ENCODE measurements around the gene ANXA1. TPM values are rescaled to one million over a fixed set of nuclear protein-coding genes. Genes with fewer than 3 reads are reported as not detected.

ANXA1 gene
- total RNA-seq, 6 experiments from 2014 or later = 3.2 to 16.8 (median 12.5) TPM

DNA sequence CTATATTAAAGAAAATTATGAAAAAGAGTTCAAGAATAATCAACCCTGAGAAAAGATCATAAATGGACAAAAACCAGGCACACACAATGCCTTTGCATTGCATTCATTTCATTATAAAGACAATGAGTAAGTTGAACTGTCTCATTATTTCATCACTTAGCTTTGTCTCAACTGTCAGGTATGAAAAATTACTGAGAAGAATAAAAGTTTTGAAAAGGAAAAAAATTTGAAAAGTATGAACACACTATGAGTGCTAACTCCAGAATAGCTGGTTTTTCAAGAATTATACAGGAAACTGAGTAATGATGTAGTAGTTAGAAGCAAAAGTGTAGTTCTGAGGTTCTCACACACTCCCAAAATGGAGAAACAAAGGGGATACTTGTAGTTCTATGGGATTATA, 16.3 kb upstream of the ANXA1 start:
- Histone ChIP-seq H3K4me3 (no peak overlapping the region), H3K9me3 (no peaks in the 10 kb centered on the region), H3K36me3 (no peaks in the 10 kb centered on the region), H3K4me1 (peaks cover 0 to 12% (median 0%) of the 10 kb centered on the region in 4 donors), H3K27me3 (no peaks in the 10 kb centered on the region), H3K27ac (no peak overlapping the region)
- ATAC-seq = no peak
- no peak for TF ChIP-seq POLR2A (IDR thresholded peaks at IDR 0.05)
- TF ChIP-seq, protein P1, sequence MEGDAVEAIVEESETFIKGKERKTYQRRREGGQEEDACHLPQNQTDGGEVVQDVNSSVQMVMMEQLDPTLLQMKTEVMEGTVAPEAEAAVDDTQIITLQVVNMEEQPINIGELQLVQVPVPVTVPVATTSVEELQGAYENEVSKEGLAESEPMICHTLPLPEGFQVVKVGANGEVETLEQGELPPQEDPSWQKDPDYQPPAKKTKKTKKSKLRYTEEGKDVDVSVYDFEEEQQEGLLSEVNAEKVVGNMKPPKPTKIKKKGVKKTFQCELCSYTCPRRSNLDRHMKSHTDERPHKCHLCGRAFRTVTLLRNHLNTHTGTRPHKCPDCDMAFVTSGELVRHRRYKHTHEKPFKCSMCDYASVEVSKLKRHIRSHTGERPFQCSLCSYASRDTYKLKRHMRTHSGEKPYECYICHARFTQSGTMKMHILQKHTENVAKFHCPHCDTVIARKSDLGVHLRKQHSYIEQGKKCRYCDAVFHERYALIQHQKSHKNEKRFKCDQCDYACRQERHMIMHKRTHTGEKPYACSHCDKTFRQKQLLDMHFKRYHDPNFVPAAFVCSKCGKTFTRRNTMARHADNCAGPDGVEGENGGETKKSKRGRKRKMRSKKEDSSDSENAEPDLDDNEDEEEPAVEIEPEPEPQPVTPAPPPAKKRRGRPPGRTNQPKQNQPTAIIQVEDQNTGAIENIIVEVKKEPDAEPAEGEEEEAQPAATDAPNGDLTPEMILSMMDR (IDR thresholded peaks at IDR 0.05) = no peak
- DNase-seq = no peak
- intact Hi-C loops (cut with DNase I) = no loop called here

DNA sequence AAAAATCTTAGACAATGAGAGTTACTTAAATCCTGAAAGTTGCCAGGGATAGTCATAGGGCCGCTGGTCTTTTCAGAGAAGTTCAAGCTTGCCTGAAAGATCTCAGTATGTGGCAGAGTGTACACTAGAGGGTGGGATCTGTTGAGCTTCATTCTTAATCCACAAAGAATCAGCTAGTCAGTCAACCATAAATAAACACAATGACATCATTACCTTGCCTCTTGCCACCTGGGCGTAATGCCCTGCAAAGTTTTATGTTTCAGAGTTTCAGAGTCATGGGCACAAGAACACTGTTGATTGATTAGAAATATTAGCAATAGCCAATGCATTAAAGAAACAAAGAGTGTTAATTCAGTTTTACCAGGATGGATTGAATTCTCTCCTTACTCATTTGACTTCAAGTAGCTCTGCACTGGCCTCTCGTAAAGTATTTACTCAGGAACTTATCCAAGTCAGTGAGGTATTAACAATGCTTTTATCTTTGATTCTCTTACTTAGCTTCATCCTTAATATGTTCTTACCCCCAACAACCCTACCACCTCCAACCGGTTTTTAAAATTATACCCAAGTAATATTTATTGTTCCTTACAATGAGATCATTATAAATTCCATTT, 14.3 kb upstream of the ANXA1 start:
- DNase-seq (no peak), ATAC-seq (peak in 3 of 4 donors; percentile 39 to 56 (median 48))
- Histone ChIP-seq H3K36me3 (no peaks in the 10 kb centered on the region), H3K27ac (no peak overlapping the region), H3K27me3 (no peaks in the 10 kb centered on the region), H3K9me3 (no peaks in the 10 kb centered on the region), H3K4me1 (peaks cover 0 to 12% (median 0%) of the 10 kb centered on the region in 4 donors), H3K4me3 (no peak overlapping the region)
- intact Hi-C loops (cut with DNase I) = no loop called here
- 47% methylated on average over 4 of the region's 4 CpGs for WGBS (ENCODE audit: insufficient coverage, low coverage, low lambda C conversion rate, missing lambda C conversion rate)
- no peak for TF ChIP-seq POLR2A (IDR thresholded peaks at IDR 0.05)
- TF ChIP-seq, protein P1 (IDR thresholded peaks at IDR 0.05) = no peak

DNA sequence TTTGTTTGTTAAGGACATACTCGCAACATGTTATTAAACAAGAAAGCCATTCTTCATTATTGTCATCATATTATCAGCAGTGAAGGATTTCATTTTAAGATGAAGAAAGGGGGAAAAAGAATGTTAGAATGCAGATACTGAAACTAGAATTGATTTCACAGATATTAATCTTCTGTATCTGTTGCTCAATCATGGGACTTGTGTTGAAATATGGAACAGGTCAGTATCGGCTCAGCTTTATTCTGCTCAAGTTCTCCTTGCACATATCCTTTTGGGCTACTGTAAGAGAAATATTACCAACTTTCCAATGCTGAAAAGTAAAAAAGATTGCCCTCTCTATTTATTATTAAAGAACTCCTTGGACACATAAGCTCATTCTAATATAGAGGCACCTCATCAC, 13.8 kb upstream of the ANXA1 start:
- intact Hi-C loops (cut with DNase I) = no loop called here
- H3K4me1 ChIP-seq = peaks cover 0 to 12% (median 0%) of the 10 kb centered on the region in 4 donors
- H3K4me3 ChIP-seq = no peak overlapping the region
- no peak for TF ChIP-seq POLR2A (IDR thresholded peaks at IDR 0.05)
- TF ChIP-seq, protein P1 (IDR thresholded peaks at IDR 0.05) = no peak
- 61% methylated on average over 2 of the region's 2 CpGs for WGBS (ENCODE audit: insufficient coverage, low coverage, low lambda C conversion rate, missing lambda C conversion rate)
- no peaks in the 10 kb centered on the region for H3K36me3 ChIP-seq
- ATAC-seq (peak; percentile 50 to 83 (median 68)), DNase-seq (no peak)
- no peaks in the 10 kb centered on the region for H3K27me3 ChIP-seq
- no peaks in the 10 kb centered on the region for H3K9me3 ChIP-seq
- H3K27ac ChIP-seq = no peak overlapping the region

DNA sequence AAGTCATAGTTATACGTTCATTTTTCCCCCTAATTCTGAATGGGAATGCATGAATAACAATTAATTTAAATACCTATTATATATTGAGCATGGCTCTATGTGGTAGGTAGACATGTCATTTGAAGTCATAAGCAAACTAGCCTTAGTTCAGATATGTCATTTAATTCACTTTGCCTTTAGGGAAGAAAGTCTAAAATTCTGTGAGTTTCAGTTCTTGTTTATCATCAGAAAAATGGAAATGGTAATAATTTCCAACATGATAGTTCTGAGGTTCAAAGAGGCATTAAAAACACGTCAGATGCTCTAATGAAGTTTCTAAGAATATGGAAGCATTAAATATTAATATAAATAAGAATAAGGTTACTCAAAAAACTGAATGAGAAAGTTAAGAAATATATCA, 13.1 kb upstream of the ANXA1 start:
- TF ChIP-seq POLR2A (IDR thresholded peaks at IDR 0.05) = no peak
- TF ChIP-seq, protein P1 (IDR thresholded peaks at IDR 0.05) = no peak
- DNase-seq (no peak), ATAC-seq (no peak)
- no peaks in the 10 kb centered on the region for H3K27me3 ChIP-seq
- H3K36me3 ChIP-seq = no peaks in the 10 kb centered on the region
- 78% methylated on average over 2 of the region's 2 CpGs for WGBS (ENCODE audit: insufficient coverage, low coverage, low lambda C conversion rate, missing lambda C conversion rate)
- H3K4me1 ChIP-seq = peaks cover 0 to 12% (median 0%) of the 10 kb centered on the region in 4 donors
- H3K27ac ChIP-seq = no peak overlapping the region
- H3K4me3 ChIP-seq = no peak overlapping the region
- H3K9me3 ChIP-seq = no peaks in the 10 kb centered on the region
- intact Hi-C loops (cut with DNase I) = no loop called here

DNA sequence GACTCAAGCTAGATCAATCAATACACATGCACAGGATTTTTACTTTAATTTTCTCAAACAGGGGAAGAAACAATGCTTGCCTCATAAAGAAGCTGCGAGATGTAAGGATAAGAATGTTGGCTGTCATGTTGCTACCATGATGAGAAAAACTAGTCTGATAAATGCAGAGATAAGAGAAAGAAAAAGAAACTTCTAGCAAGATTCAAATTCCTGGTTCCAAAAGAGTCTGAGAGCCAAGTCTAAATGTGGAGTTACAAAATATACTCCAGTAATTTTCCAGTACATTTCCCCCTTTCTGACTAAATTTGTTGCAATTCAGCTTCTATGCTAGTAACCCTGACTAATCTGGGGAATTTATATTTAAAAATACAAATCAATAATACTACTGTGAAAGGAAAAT, 10.4 kb upstream of the ANXA1 start:
- H3K36me3 ChIP-seq = no peaks in the 10 kb centered on the region
- no peak for TF ChIP-seq POLR2A (IDR thresholded peaks at IDR 0.05)
- TF ChIP-seq, protein P1 (IDR thresholded peaks at IDR 0.05) = no peak
- H3K4me1 ChIP-seq = peaks cover 0 to 12% (median 0%) of the 10 kb centered on the region in 4 donors
- intact Hi-C loops (cut with DNase I) = no loop called here
- H3K27ac ChIP-seq = no peak overlapping the region
- DNase-seq (no peak), ATAC-seq (no peak)
- WGBS (ENCODE audit: insufficient coverage, low coverage, low lambda C conversion rate, missing lambda C conversion rate) = 75% methylated on average over 1 of the region's 1 CpG
- no peaks in the 10 kb centered on the region for H3K27me3 ChIP-seq
- no peak overlapping the region for H3K4me3 ChIP-seq
- no peaks in the 10 kb centered on the region for H3K9me3 ChIP-seq

All from right lobe of liver (tissue), 6 donors.